Fibroblast of skin of right biceps (primary cell): Measurements from ENCODE around the gene MGAT4C.
A peak's percentile ranks its signal among the peaks of the same experiment; 100 is the strongest.
"Not testable (repeated sequence)": the region's sequence is repeated elsewhere in the genome, so short reads cannot be mapped to it uniquely, and the experiment has no call there.

Source experiments
- DNase-seq: peaks from one replicate; pipeline ENCODE4 v3.0.0-alpha.2; 2013

Gene MGAT4C

GRCh38 chr12:86256163-86256562, at the start of gene MGAT4C:
Gene MGAT4C (minus strand): TSS chr12:86256391.
- no peak for DNase-seq

GRCh38 chr12:86296396-86296795, 40.2 kb upstream of the MGAT4C start:
- not testable (repeated sequence) for DNase-seq

- DNase-seq = no peak
Observed at GRCh38 chr12:86293682-86294240, 37.6 kb upstream of the MGAT4C start.

GRCh38 chr12:86292480-86292879, 36.3 kb upstream of the MGAT4C start:
- DNase-seq = no peak

- DNase-seq = no peak
Observed at GRCh38 chr12:86290615-86291014, 34.4 kb upstream of the MGAT4C start.

- DNase-seq = no peak
Observed at GRCh38 chr12:86286119-86286518, 29.9 kb upstream of the MGAT4C start.

GRCh38 chr12:86283620-86284019, 27.4 kb upstream of the MGAT4C start:
- no peak for DNase-seq

- no peak for DNase-seq
Observed at GRCh38 chr12:86275356-86275755, 19.2 kb upstream of the MGAT4C start.

- DNase-seq = no peak
Observed at GRCh38 chr12:86265329-86265695, 9.1 kb upstream of the MGAT4C start.

GRCh38 chr12:86264451-86265328, 8.5 kb upstream of the MGAT4C start:
- DNase-seq = no peak

GRCh38 chr12:86261578-86261977, 5.4 kb upstream of the MGAT4C start:
- peak; percentile 19 for DNase-seq

GRCh38 chr12:86261142-86261541, 5.0 kb upstream of the MGAT4C start:
- DNase-seq = peak; percentile 30

- no peak for DNase-seq
Observed at GRCh38 chr12:86260183-86260582, 4.0 kb upstream of the MGAT4C start.

GRCh38 chr12:86257134-86257533, 943 bp upstream of the MGAT4C start:
- DNase-seq = no peak

GRCh38 chr12:86254399-86255107, 1.6 kb downstream of the MGAT4C start:
- no peak for DNase-seq

- peak; percentile 74 for DNase-seq
Observed at GRCh38 chr12:86249851-86250250, 6.3 kb downstream of the MGAT4C start.

GRCh38 chr12:86249276-86249675, 6.9 kb downstream of the MGAT4C start:
- no peak for DNase-seq

- DNase-seq = no peak
Observed at GRCh38 chr12:86247871-86248270, 8.3 kb downstream of the MGAT4C start.

- no peak for DNase-seq
Observed at GRCh38 chr12:86241600-86241999, 14.6 kb downstream of the MGAT4C start.

GRCh38 chr12:86234316-86234855, 21.8 kb downstream of the MGAT4C start:
- no peak for DNase-seq

- DNase-seq = peak; percentile 24
Observed at GRCh38 chr12:86233126-86233525, 23.1 kb downstream of the MGAT4C start.

GRCh38 chr12:86230516-86231146, 25.6 kb downstream of the MGAT4C start:
- DNase-seq = peak; percentile 18

- DNase-seq = no peak
Observed at GRCh38 chr12:86229772-86230171, 26.4 kb downstream of the MGAT4C start.
